ENCODE measurements around the gene ARHGEF2.

Gene ARHGEF2

GRCh38 chr1:155979597-155980343, 1.4 kb upstream of the ARHGEF2 start:
- Mint-ChIP-seq H3K36me3 (peaks cover 32% of the 10 kb centered on the region), H3K9me3 (no peaks in the 10 kb centered on the region), H3K4me1 (peaks cover 60% of the 10 kb centered on the region), H3K27ac (peak overlapping the region; percentile 91), H3K4me3 (peak overlapping the region; percentile 90)
- DNase-seq (ENCODE audit: low spot score in 2 of 2) (no peak), ATAC-seq (no peak)

- Mint-ChIP-seq H3K4me3 (peak overlapping the region; percentile 90), H3K9me3 (no peaks in the 10 kb centered on the region), H3K36me3 (peaks cover 40% of the 10 kb centered on the region), H3K27ac (peak overlapping the region; percentile 91), H3K4me1 (peaks cover 67% of the 10 kb centered on the region)
- DNase-seq (ENCODE audit: low spot score in 2 of 2) (peak in 1 of 2 donors; percentile 64), ATAC-seq (peak; percentile 11)
Measured at GRCh38 chr1:155978973-155979429, 654 bp upstream of the ARHGEF2 start.

- peaks cover 79% of the 10 kb centered on the region for H3K4me1 Mint-ChIP-seq
- peak; percentile 42 to 82 for DNase-seq (ENCODE audit: low spot score in 2 of 2)
- peaks cover 52% of the 10 kb centered on the region for H3K36me3 Mint-ChIP-seq
- H3K4me3 Mint-ChIP-seq = peak overlapping the region; percentile 90
- ATAC-seq = peak; percentile 57
- peak overlapping the region; percentile 91 for H3K27ac Mint-ChIP-seq
- H3K9me3 Mint-ChIP-seq = no peaks in the 10 kb centered on the region
Measured at GRCh38 chr1:155977690-155978324, 540 bp downstream of the ARHGEF2 start.

- Mint-ChIP-seq H3K4me1 (peaks cover 83% of the 10 kb centered on the region), H3K9me3 (no peaks in the 10 kb centered on the region), H3K27ac (peak overlapping the region; percentile 91), H3K4me3 (peak overlapping the region; percentile 90), H3K36me3 (peaks cover 59% of the 10 kb centered on the region)
- ATAC-seq = peak; percentile 2
- DNase-seq (ENCODE audit: low spot score in 2 of 2) = peak in 1 of 2 donors; percentile 64
Measured at GRCh38 chr1:155976913-155977689, 1.2 kb downstream of the ARHGEF2 start.

GRCh38 chr1:155976062-155976912, 2.1 kb downstream of the ARHGEF2 start:
- H3K36me3 Mint-ChIP-seq = peaks cover 67% of the 10 kb centered on the region
- peak overlapping the region; percentile 91 for H3K27ac Mint-ChIP-seq
- H3K4me1 Mint-ChIP-seq = peaks cover 83% of the 10 kb centered on the region
- ATAC-seq (no peak), DNase-seq (ENCODE audit: low spot score in 2 of 2) (peak in 1 of 2 donors; percentile 71)
- peak overlapping the region; percentile 90 for H3K4me3 Mint-ChIP-seq
- no peaks in the 10 kb centered on the region for H3K9me3 Mint-ChIP-seq

DNA sequence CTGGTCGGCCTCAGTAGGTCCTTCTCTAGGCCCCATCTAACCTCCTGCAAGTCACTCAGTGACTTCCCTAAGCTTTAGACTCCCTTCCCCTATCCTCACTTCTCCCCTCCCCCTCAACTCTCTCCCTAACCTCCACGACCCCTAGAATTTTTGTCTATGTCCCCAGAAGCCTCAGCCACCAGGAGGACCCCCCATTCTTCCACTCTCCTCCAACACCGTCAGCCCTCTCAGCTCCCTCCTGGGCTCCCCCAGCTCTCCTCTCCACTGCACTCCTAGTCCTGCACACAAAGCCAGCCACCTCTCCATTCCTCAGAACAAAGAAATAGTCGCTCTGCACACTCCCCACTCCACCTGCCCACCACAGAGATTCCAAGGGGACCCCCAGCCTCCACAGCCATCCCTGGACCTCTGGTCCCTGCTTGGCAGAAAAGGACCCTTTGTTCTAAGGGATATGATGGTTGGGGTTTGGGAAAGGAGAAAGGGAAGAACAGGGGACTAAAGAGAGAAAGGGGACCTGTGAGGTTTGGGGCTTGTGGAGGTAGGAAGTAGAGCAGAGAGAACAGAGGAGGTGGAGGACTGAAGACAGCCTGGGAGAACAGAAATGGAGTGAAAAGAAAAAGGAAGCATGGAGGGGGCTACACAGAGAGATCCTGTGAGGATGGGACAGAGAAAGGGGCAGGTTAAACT, 2.8 kb downstream of the ARHGEF2 start:
- H3K4me1 Mint-ChIP-seq = peaks cover 83% of the 10 kb centered on the region
- ATAC-seq (no peak), DNase-seq (ENCODE audit: low spot score in 2 of 2) (no peak)
- peak overlapping the region; percentile 90 for H3K4me3 Mint-ChIP-seq
- H3K9me3 Mint-ChIP-seq = no peaks in the 10 kb centered on the region
- peaks cover 75% of the 10 kb centered on the region for H3K36me3 Mint-ChIP-seq
- H3K27ac Mint-ChIP-seq = peak overlapping the region; percentile 91

DNA sequence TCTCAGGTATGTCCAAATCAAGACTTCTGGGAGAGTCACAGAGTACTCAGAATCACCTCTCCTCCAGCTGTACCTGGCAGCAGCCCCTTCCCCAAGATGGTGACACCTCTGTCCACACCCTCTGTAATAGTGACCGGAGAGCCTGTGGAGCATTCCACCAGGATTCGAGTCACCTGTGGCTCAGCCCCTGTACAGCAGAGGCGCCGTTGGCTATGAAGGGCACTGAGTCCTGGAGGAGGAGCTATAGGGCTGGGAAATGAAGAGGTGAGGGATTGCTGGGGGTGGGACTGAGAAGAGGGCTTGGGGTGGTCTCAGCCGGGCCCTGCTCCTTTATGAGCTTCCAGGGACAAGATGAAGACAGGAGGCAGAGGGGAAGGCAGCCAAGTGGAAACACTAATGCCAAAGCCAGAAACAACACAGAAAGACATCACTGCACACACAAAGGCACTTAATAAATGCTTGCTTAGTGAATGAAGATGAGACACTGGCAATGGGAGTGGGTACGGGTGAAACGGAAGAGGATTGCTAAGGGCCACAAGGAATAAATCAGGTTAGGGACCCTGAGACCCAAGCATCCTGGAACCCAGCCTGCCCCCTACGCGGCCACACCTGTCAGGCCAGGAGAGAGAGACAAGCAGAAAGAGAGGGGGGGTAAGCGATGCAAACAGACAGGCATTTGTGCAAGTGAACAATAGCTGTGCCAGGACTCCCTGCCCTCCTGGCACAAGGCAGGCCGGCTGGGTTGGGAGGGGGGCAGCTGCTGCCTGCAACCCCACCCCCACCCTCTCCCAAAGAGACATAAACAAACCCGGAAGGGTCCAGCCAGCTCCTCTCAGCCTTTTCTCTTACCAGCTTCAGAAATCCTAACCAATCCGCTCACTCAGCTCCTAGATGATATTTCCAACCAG, 3.9 kb downstream of the ARHGEF2 start:
- ATAC-seq (no peak), DNase-seq (ENCODE audit: low spot score in 2 of 2) (no peak)
- peak overlapping the region; percentile 90 for H3K4me3 Mint-ChIP-seq
- peak overlapping the region; percentile 91 for H3K27ac Mint-ChIP-seq
- peaks cover 85% of the 10 kb centered on the region for H3K36me3 Mint-ChIP-seq
- H3K4me1 Mint-ChIP-seq = peaks cover 83% of the 10 kb centered on the region
- no peaks in the 10 kb centered on the region for H3K9me3 Mint-ChIP-seq

GRCh38 chr1:155973723-155974122, 4.6 kb downstream of the ARHGEF2 start:
- DNase-seq (ENCODE audit: low spot score in 2 of 2) (no peak), ATAC-seq (no peak)
- Mint-ChIP-seq H3K9me3 (no peaks in the 10 kb centered on the region), H3K4me1 (peaks cover 88% of the 10 kb centered on the region), H3K27ac (peak overlapping the region; percentile 91), H3K36me3 (peaks cover 93% of the 10 kb centered on the region), H3K4me3 (peak overlapping the region; percentile 90)

- DNase-seq (ENCODE audit: low spot score in 2 of 2) (no peak), ATAC-seq (no peak)
- H3K36me3 Mint-ChIP-seq = peaks cover 100% of the 10 kb centered on the region
- H3K4me3 Mint-ChIP-seq = peak overlapping the region; percentile 66
- no peaks in the 10 kb centered on the region for H3K9me3 Mint-ChIP-seq
- H3K4me1 Mint-ChIP-seq = peaks cover 99% of the 10 kb centered on the region
- peak overlapping the region; percentile 91 for H3K27ac Mint-ChIP-seq
Measured at GRCh38 chr1:155971910-155972809, 6.2 kb downstream of the ARHGEF2 start.

- H3K36me3 Mint-ChIP-seq = peaks cover 100% of the 10 kb centered on the region
- H3K4me1 Mint-ChIP-seq = peaks cover 97% of the 10 kb centered on the region
- no peak for DNase-seq (ENCODE audit: low spot score in 2 of 2)
- ATAC-seq = peak; percentile 91
- H3K27ac Mint-ChIP-seq = peak overlapping the region; percentile 91
- H3K9me3 Mint-ChIP-seq = no peaks in the 10 kb centered on the region
- peak overlapping the region; percentile 66 for H3K4me3 Mint-ChIP-seq
Measured at GRCh38 chr1:155970531-155971167, 7.7 kb downstream of the ARHGEF2 start.

- peaks cover 86% of the 10 kb centered on the region for H3K4me1 Mint-ChIP-seq
- DNase-seq (ENCODE audit: low spot score in 2 of 2) = no peak
- H3K9me3 Mint-ChIP-seq = no peaks in the 10 kb centered on the region
- peaks cover 100% of the 10 kb centered on the region for H3K36me3 Mint-ChIP-seq
- peak overlapping the region; percentile 91 for H3K27ac Mint-ChIP-seq
- ATAC-seq = no peak
- H3K4me3 Mint-ChIP-seq = peak overlapping the region; percentile 66
Measured at GRCh38 chr1:155969377-155969791, 9.0 kb downstream of the ARHGEF2 start.

- DNase-seq (ENCODE audit: low spot score in 2 of 2) = no peak
- no peaks in the 10 kb centered on the region for H3K9me3 Mint-ChIP-seq
- peaks cover 100% of the 10 kb centered on the region for H3K36me3 Mint-ChIP-seq
- H3K27ac Mint-ChIP-seq = peak overlapping the region; percentile 91
- ATAC-seq = no peak
- H3K4me3 Mint-ChIP-seq = no peak overlapping the region
- H3K4me1 Mint-ChIP-seq = peaks cover 82% of the 10 kb centered on the region
Measured at GRCh38 chr1:155968670-155969069, 9.7 kb downstream of the ARHGEF2 start.

All from stimulated activated effector memory CD8-positive, alpha-beta T cell treated with anti-CD3 and anti-CD28 coated beads, Interleukin-12 subunit alpha, Interleukin-12 subunit beta, amount 100 ng/mL, for 72 hours (primary cell).